GDM1 (cell line): ENCODE data around the gene KLHL11.
A peak's percentile ranks its signal among the peaks of the same experiment; 100 is the strongest.
"Not testable (repeated sequence)": the region's sequence is repeated elsewhere in the genome, so short reads cannot be mapped to it uniquely, and the experiment has no call there.

ENCODE experiments used
- DNase-seq: peaks from one replicate; lab custom pipeline; 2025; lab: John Stamatoyannopoulos, UW

KLHL11 gene

GRCh38 chr17:41837761-41838538 lies 27.3 kb downstream of the KLHL11 start, which contains the start of gene KLHL10:
Gene KLHL10 (plus strand): TSS chr17:41837825. CDS start chr17:41837933, 108 bp downstream.
- DNase-seq: no peak

- no peak for DNase-seq
Measured at GRCh38 chr17:41836550-41837196, 28.6 kb downstream of the KLHL11 start.

- DNase-seq: peak; percentile 42
Measured at GRCh38 chr17:41835800-41836549, 29.2 kb downstream of the KLHL11 start, which contains the start of gene NT5C3B. Gene NT5C3B (minus strand): TSS chr17:41836232. CDS start chr17:41836193, 39 bp downstream.

- DNase-seq: no peak
Measured at GRCh38 chr17:41835214-41835799, 29.9 kb downstream of the KLHL11 start.

- not testable (repeated sequence) for DNase-seq
Measured at GRCh38 chr17:41829961-41830360, 35.3 kb downstream of the KLHL11 start.

GRCh38 chr17:41825175-41825845 lies 39.9 kb downstream of the KLHL11 start:
- DNase-seq: no peak

- no peak for DNase-seq
Measured at GRCh38 chr17:41824086-41824485, 41.1 kb downstream of the KLHL11 start.

GRCh38 chr17:41823580-41823979 lies 41.6 kb downstream of the KLHL11 start:
- no peak for DNase-seq

- DNase-seq: no peak
Measured at GRCh38 chr17:41823141-41823524, 42.1 kb downstream of the KLHL11 start.

GRCh38 chr17:41822216-41823140 lies 42.7 kb downstream of the KLHL11 start:
- no peak for DNase-seq

GRCh38 chr17:41821776-41822175 lies 43.4 kb downstream of the KLHL11 start:
- DNase-seq: no peak

GRCh38 chr17:41818024-41818423 lies 47.2 kb downstream of the KLHL11 start:
- no peak for DNase-seq

GRCh38 chr17:41816637-41817320 lies 48.4 kb downstream of the KLHL11 start:
- no peak for DNase-seq

- DNase-seq: no peak
Measured at GRCh38 chr17:41814195-41814594, 51.0 kb downstream of the KLHL11 start.

- DNase-seq: no peak
Measured at GRCh38 chr17:41813699-41814124, 51.5 kb downstream of the KLHL11 start.

GRCh38 chr17:41813152-41813680 lies 52.0 kb downstream of the KLHL11 start:
- no peak for DNase-seq

GRCh38 chr17:41812381-41813151 lies 52.7 kb downstream of the KLHL11 start, which contains the start of gene FKBP10:
Gene FKBP10 (plus strand): TSS chr17:41813004. CDS start chr17:41813035, 31 bp downstream.
- DNase-seq: no peak

- peak; percentile 77 for DNase-seq
Measured at GRCh38 chr17:41811549-41812380, 53.5 kb downstream of the KLHL11 start, which contains the start of gene P3H4. Gene P3H4 (minus strand): TSS chr17:41811949. CDS start chr17:41811915, 34 bp downstream.
